Measurements from ENCODE around the gene SETMAR.
"Not testable (repeated sequence)": the region's sequence is repeated elsewhere in the genome, so short reads cannot be mapped to it uniquely, and the experiment has no call there.

The SETMAR gene

DNA sequence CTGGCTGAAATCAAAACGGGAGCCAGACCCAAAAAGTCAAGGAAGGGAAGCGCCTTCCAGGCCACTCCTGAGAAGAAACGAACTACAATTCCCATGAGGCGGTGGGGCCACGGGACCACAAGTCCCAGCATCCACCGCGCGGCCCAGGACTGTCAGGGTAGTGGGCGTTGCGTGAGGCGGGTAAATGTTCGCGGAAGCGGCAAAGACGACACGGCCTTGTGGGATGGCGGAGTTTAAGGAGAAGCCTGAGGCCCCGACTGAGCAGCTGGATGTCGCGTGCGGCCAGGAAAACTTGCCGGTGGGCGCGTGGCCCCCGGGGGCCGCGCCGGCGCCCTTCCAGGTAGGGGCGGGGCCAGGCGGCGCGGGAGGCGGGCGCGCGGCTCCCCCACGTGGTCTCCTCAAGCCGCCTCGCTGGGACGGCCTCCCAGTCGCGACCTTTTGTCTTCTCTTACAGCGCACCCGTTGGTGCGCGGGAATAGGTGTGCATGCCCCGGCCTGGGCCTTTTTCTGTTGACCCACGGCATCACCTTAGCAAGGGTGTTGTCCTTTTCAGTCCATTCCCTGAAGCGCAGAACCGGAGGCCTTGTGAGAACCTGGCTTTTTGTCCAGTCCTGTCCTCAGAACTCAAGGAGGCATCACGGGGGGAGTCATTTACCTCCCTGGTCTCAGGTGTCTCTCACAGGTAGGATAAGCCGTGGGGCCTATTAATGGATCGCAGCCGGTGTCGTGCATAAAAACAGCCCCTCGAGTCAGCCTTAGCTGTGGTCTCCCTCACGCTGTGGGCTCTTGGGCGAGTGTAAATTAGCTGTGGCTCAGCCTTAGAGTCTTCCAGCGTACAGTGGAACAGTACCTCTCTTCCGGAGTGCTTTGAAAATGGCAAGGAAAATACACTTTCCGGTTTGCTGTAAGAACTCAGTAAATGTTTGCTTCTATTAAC lies at the start of gene SETMAR:
TSS of gene SETMAR (plus strand) at position 183 of the 937 bp plus-strand sequence. CDS start at position 185, 2 bp downstream.
- ATAC-seq (peak; percentile 95), DNase-seq (peak; percentile 80 to 87)
- H3K27me3 Mint-ChIP-seq, result no peaks in the 10 kb centered on the region
- peaks cover 38% of the 10 kb centered on the region for H3K4me1 Mint-ChIP-seq
- H3K27ac Mint-ChIP-seq, result peak within 1 kb of the TSS; percentile 97 to 98
- H3K9me3 Mint-ChIP-seq, result peaks cover 0 to 7% of the 10 kb centered on the region in 2 donors
- peak within 1 kb of the TSS; percentile 93 to 94 for H3K4me3 Mint-ChIP-seq

DNA sequence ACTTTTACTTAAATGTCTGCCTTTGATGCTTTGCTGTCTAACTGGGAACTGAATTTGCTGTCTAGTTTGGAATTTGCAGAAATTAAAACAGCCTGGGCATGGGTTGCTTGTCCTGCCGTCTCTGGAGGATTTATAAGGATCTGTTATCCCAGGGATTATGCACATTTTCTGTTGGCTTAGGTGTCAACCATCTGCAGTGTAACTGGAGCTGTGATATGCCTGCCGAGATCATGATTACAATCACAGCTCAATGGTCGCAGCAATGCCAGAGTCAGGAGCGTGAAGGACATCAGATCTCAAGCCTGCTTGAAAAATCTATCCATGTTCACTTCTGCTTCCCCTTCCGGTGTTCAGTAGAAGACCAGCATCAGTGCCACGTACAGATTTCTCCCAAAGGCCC lies 41.8 kb upstream of the SETMAR start:
- Mint-ChIP-seq H3K9me3 (no peaks in the 10 kb centered on the region), H3K4me3 (no peak overlapping the region), H3K4me1 (no peaks in the 10 kb centered on the region), H3K27me3 (no peaks in the 10 kb centered on the region), H3K27ac (no peak overlapping the region)
- DNase-seq (no peak), ATAC-seq (no peak)

- Mint-ChIP-seq H3K4me1 (no peaks in the 10 kb centered on the region), H3K9me3 (no peaks in the 10 kb centered on the region), H3K27me3 (no peaks in the 10 kb centered on the region), H3K27ac (peak overlapping the region in 1 of 2 donors; percentile 27), H3K4me3 (no peak overlapping the region)
- DNase-seq (no peak), ATAC-seq (no peak)
Observed at GRCh38 chr3:4264040-4264439, 39.1 kb upstream of the SETMAR start.

DNA sequence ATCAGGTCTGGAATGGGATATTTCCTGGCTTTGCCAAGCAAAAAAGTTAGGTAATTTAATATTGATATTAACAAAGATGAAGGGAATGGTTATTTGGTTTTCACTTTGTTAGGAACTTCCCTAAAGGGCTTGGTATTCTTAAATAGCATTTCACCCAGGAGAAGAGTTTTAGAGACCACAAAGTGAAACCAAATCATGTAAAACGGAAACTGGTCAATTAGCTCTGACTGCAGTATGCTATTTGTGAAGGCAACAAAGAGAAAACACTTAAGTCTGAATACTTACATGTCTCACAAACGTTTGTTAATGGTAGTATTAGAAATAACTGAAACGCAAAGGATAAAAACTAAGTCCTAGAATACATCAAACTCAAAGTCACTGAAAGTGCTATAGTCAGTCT lies 32.4 kb upstream of the SETMAR start:
- DNase-seq (no peak), ATAC-seq (no peak)
- Mint-ChIP-seq H3K27me3 (no peaks in the 10 kb centered on the region), H3K4me1 (peaks cover 12% of the 10 kb centered on the region), H3K9me3 (no peaks in the 10 kb centered on the region), H3K27ac (no peak overlapping the region), H3K4me3 (no peak overlapping the region)

DNA sequence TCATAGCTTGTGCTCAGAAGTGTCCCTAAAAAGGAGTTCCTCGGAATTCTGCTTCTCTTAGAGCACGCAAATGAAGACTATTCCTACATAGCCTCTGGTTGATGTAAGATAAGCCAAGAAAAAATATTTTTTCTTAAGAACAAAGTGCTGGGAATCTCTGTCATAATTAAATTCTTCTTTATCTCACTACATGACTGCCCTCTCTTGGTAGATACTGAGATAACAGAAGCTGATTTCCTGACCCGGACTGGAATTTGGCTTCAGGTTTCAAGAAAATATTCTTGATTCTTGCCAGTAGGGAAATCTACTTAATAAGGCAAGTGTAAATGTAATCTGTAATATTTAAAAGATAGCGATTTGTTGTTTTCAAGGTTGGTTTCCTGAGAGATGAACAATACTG lies 31.3 kb upstream of the SETMAR start:
- H3K4me3 Mint-ChIP-seq, result no peak overlapping the region
- DNase-seq (no peak), ATAC-seq (no peak)
- H3K9me3 Mint-ChIP-seq, result no peaks in the 10 kb centered on the region
- peak overlapping the region in 1 of 2 donors; percentile 14 for H3K27ac Mint-ChIP-seq
- H3K4me1 Mint-ChIP-seq, result peaks cover 12% of the 10 kb centered on the region
- H3K27me3 Mint-ChIP-seq, result no peaks in the 10 kb centered on the region

- Mint-ChIP-seq H3K9me3 (no peaks in the 10 kb centered on the region), H3K27ac (no peak overlapping the region), H3K4me3 (no peak overlapping the region), H3K4me1 (no peaks in the 10 kb centered on the region), H3K27me3 (no peaks in the 10 kb centered on the region)
- DNase-seq (no peak), ATAC-seq (no peak)
Observed at GRCh38 chr3:4279516-4280105, 23.6 kb upstream of the SETMAR start.

DNA sequence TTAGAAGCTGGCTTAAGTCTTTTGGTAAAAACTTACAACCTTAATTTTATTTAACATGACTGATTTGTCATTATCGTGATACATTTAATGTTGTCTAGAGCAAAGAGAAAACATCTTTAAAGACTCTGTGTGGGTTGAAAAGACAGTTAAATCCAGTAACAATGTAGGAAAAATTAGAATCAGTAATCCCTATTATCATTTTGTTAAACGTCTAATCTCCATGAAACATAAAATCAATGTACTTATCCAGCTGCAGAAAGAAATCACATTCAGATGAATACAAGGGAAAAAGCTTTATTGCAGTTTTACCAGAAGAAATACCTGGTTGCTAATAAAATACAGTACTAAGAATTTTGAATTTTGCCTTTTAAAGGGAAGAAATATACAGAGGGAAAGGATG lies 21.2 kb upstream of the SETMAR start:
- Mint-ChIP-seq H3K4me1 (no peaks in the 10 kb centered on the region), H3K9me3 (no peaks in the 10 kb centered on the region), H3K27me3 (no peaks in the 10 kb centered on the region), H3K4me3 (no peak overlapping the region), H3K27ac (no peak overlapping the region)
- no peak for DNase-seq
- no peak for ATAC-seq

- Mint-ChIP-seq H3K4me3 (no peak overlapping the region), H3K27ac (no peak overlapping the region), H3K9me3 (no peaks in the 10 kb centered on the region), H3K4me1 (no peaks in the 10 kb centered on the region), H3K27me3 (no peaks in the 10 kb centered on the region)
- no peak for ATAC-seq
- DNase-seq, result no peak
Observed at GRCh38 chr3:4284865-4285264, 18.3 kb upstream of the SETMAR start.

DNA sequence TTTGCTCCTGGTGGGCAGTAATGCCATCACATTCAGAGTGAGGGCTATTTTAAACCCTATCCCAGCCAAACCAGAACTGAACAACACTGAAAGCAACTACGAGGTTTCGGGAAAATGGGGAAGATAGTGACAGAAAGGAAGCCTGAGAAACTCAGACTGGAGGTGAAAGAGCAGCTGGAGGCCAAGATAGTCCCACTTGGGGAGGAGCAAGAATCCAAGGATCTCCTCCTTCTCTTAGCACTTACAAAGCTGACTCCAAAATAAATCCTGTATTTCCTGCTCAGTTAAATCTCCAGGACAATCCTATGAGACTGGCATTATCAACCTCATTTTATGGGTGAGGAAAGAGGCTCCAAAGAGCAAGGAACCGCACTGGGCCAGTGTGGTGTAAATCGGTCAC lies 14.1 kb upstream of the SETMAR start:
- no peak overlapping the region for H3K4me3 Mint-ChIP-seq

DNA sequence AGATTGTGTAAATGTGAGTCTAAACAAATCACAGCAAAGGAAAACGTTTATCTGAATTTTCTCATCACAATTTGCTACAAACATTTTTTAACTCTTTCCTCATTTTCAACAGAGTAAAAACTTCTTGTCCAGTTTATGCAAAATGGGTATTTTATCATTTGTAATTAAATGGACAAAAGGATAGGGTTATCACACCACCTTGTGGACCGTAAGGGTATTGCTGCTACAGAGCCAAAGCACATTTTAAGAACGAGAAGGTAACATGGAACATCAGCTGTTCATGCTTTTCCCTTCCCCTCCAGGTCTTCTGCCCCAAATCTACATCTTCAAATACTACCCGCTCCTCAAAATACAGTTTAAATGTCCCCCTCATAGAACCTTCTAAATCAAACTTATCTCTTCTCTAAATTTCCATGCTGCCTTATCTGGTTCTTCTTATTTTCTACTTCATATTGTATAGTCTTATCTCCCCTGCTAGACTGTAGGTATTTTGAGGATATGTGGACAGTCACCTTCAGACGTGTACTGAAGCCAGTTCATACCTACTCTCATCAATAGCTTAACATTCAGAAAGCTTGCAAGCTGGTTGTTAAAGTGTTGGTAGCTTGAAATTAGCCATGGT lies 12.8 kb upstream of the SETMAR start:
- Mint-ChIP-seq H3K27me3 (no peaks in the 10 kb centered on the region), H3K27ac (no peak overlapping the region), H3K4me3 (no peak overlapping the region), H3K4me1 (peaks cover 10% of the 10 kb centered on the region), H3K9me3 (no peaks in the 10 kb centered on the region)
- ATAC-seq, result peak; percentile 40
- DNase-seq, result peak; percentile 14 to 29

More for the DNA sequence above, 14.1 kb upstream of the SETMAR start:
- Mint-ChIP-seq H3K9me3 (no peaks in the 10 kb centered on the region), H3K27ac (no peak overlapping the region), H3K4me1 (peaks cover 10% of the 10 kb centered on the region), H3K27me3 (no peaks in the 10 kb centered on the region)
- ATAC-seq (no peak), DNase-seq (no peak)

DNA sequence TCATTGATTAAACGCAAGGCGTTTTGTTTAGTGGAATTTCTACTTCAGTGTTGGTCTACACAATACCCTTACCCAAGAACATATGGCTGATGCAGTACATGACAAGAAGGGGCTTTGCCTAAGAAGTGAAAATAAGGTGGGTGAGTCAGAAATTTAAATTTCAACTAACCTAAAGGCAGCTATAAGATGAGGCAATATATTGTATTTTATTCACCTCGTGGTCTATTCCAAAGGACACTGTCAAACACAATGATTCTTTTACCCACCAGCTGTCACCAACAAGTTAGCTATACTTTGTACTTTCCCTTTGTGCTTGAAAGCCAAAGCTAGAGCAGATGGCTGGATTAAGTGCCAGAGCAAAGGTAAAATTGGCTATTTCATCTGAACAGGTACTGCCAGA lies 10.9 kb upstream of the SETMAR start:
- ATAC-seq (no peak), DNase-seq (no peak)
- Mint-ChIP-seq H3K4me1 (peaks cover 10% of the 10 kb centered on the region), H3K27me3 (no peaks in the 10 kb centered on the region), H3K9me3 (no peaks in the 10 kb centered on the region), H3K27ac (no peak overlapping the region), H3K4me3 (no peak overlapping the region)

DNA sequence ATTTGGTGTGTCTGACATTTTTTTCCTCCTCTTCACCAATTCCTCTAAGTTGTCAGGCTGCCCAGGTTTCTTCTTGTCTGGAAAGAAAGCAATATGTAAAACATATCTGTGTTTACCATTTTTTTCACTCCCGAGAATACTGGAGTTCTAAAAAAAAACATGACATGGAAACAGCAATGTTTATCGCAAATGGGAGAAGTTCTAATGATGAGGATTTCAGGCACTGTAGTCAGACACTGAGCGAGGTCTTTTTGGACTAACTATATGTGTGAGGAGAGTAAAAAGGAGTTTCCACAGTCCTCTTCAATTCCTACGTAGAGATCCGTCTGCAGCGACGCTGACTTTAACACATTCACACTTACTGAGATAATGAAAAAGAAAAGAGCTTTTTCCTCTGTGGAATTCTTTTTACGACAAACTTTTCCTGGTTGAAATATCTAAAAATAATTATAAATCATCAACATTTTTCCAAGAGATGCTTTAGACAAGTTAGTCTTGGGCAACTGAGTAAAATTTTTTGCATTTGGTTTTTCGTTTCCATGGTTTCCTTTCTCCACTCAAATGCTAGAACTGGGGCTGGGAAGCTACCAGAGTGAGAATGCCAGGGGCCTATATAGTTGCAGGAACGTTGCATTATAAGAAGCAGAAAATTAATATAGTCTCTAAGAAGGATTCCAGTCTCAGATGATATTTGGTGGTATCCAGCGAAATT lies 8.4 kb upstream of the SETMAR start:
- Mint-ChIP-seq H3K4me1 (peaks cover 10% of the 10 kb centered on the region), H3K27me3 (no peaks in the 10 kb centered on the region), H3K4me3 (no peak overlapping the region), H3K27ac (no peak overlapping the region), H3K9me3 (peaks cover 0 to under 1% of the 10 kb centered on the region in 2 donors)
- ATAC-seq (no peak), DNase-seq (no peak)

GRCh38 chr3:4296454-4296853 lies 6.7 kb upstream of the SETMAR start:
- peaks cover 16% of the 10 kb centered on the region for H3K4me1 Mint-ChIP-seq
- ATAC-seq, H3K9me3 Mint-ChIP-seq, H3K27me3 Mint-ChIP-seq, DNase-seq, H3K27ac Mint-ChIP-seq, H3K4me3 Mint-ChIP-seq: not testable (repeated sequence)

GRCh38 chr3:4297486-4297885 lies 5.7 kb upstream of the SETMAR start:
- Mint-ChIP-seq H3K4me3 (no peak overlapping the region), H3K9me3 (peaks cover 0 to 7% of the 10 kb centered on the region in 2 donors), H3K27me3 (no peaks in the 10 kb centered on the region), H3K27ac (no peak overlapping the region), H3K4me1 (peaks cover 14% of the 10 kb centered on the region)
- no peak for DNase-seq
- no peak for ATAC-seq

DNA sequence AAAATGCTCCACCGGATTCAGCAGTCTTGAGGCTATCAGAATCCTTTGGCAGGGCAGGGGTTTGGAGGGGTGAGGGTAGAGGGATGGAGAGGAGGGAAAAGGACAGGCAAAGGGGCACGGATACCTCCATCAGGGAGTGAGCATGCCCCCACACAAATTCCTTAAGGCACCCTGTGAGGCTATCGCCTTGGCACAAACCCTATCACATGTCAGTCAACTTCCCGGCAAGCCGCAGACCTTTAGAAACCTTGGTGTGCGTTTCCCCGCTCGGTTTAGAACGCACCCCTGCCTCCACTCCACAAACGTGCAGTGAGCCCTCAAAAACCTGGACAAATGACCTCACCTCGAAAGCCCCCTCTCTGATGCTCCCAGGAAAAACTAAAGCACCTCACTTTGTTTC lies 422 bp upstream of the SETMAR start:
- Mint-ChIP-seq H3K27me3 (no peaks in the 10 kb centered on the region), H3K9me3 (peaks cover 0 to 7% of the 10 kb centered on the region in 2 donors), H3K4me3 (peak overlapping the region; percentile 93 to 94), H3K27ac (peak overlapping the region; percentile 97 to 98), H3K4me1 (peaks cover 38% of the 10 kb centered on the region)
- DNase-seq, result no peak
- ATAC-seq, result no peak
